Stimulated activated CD8-positive, alpha-beta memory T cell treated with anti-CD3 and anti-CD28 coated beads, Interleukin-7, amount 100 ng/mL, for 1 hour (primary cell): ENCODE data around the gene XRCC4.
"Not testable (repeated sequence)": the region's sequence is repeated elsewhere in the genome, so short reads cannot be mapped to it uniquely, and the experiment has no call there.

Experiments used
- DNase-seq, 2 donors: peaks; one replicate each; pipeline ENCODE4 v3.0.0-alpha.2; 2020; ENCODE audit warnings: low read depth in 2 of 2

The XRCC4 gene

GRCh38 chr5:83348281-83348780 is 271.0 kb downstream of the XRCC4 start:
- DNase-seq: no peak

- no peak for DNase-seq
These were observed 275.9 kb downstream of the XRCC4 start for GRCh38 chr5:83353231-83353630.

GRCh38 chr5:83353774-83354173 is 276.4 kb downstream of the XRCC4 start:
- no peak for DNase-seq

- DNase-seq: no peak
These were observed 277.6 kb downstream of the XRCC4 start for GRCh38 chr5:83354958-83355357.

- not testable (repeated sequence) for DNase-seq
These were observed 278.2 kb downstream of the XRCC4 start for GRCh38 chr5:83355482-83356014.

GRCh38 chr5:83357621-83358231 is 280.4 kb downstream of the XRCC4 start:
- DNase-seq: no peak

- DNase-seq: no peak
These were observed 283.2 kb downstream of the XRCC4 start for GRCh38 chr5:83360573-83360972.

- DNase-seq: no peak
These were observed 285.2 kb downstream of the XRCC4 start for GRCh38 chr5:83362526-83362925.

- no peak for DNase-seq
These were observed 286.0 kb downstream of the XRCC4 start for GRCh38 chr5:83363111-83363885.

GRCh38 chr5:83363886-83364275 is 286.5 kb downstream of the XRCC4 start:
- no peak for DNase-seq

- no peak for DNase-seq
These were observed 287.3 kb downstream of the XRCC4 start for GRCh38 chr5:83364312-83365299.

GRCh38 chr5:83368319-83368718 is 291.0 kb downstream of the XRCC4 start:
- DNase-seq: no peak

- no peak for DNase-seq
These were observed 291.5 kb downstream of the XRCC4 start for GRCh38 chr5:83368835-83369234.

GRCh38 chr5:83370957-83371356 is 293.6 kb downstream of the XRCC4 start:
- no peak for DNase-seq

- DNase-seq: no peak
These were observed 294.4 kb downstream of the XRCC4 start for GRCh38 chr5:83371726-83372125.

- no peak for DNase-seq
These were observed 297.2 kb downstream of the XRCC4 start for GRCh38 chr5:83374547-83374946.

- DNase-seq: no peak
These were observed 297.9 kb downstream of the XRCC4 start for GRCh38 chr5:83375049-83375745.

- DNase-seq: no peak
These were observed 299.1 kb downstream of the XRCC4 start for GRCh38 chr5:83376461-83376860.

- DNase-seq: no peak
These were observed 300.0 kb downstream of the XRCC4 start for GRCh38 chr5:83377131-83377865.

- no peak for DNase-seq
These were observed 301.4 kb downstream of the XRCC4 start for GRCh38 chr5:83378624-83379289.
